GM10266 (cell line): ENCODE results near the gene WFIKKN2.

Source experiments
- DNase-seq: peaks from one replicate; pipeline ENCODE4 v3.0.0; 2012; ENCODE audit errors: extremely low spot score
- TF ChIP-seq, protein P1 (sequence below): IDR thresholded peaks from 2 replicates; pipeline ENCODE4 v1.5.1; 2012; ENCODE audit warnings: mild to moderate bottlenecking, low read depth; ENCODE audit not compliant: control insufficient read depth, insufficient read depth; ENCODE audit errors: missing control alignments

Gene WFIKKN2

DNA sequence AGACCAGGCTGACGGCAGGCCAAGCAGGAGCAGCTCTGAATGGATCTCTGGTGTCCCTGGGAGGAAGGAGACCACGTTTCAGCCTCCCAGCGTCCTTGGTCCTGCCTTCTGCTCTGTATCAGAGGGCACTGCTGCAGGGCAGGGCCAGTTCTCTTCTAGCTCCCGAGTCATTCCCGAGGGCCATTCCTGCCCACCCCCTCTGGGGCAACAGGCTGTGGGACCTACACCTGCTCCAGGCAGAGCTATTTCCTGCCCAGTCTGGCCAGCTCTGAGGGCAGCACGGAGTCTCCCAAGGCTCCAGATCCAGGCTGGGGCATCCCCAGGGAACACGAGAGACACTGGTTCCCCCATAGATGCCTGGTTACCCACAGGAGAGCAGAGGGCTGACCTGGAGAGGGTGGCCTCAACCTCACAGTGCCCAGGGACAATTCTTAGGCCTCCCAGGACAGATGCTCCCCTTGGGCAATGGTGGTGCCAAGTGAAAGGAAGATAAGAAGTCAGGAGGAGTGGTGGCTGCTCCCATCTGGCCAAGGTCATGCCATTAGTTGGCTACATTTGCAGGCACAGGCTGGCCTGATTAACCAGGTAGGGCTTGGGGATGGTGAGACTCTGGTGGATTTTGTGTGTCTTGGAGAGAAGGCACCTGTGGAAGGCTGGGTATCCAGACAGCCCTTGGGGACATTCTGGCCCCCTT, 2.0 kb downstream of the WFIKKN2 start:
- TF ChIP-seq, protein P1, sequence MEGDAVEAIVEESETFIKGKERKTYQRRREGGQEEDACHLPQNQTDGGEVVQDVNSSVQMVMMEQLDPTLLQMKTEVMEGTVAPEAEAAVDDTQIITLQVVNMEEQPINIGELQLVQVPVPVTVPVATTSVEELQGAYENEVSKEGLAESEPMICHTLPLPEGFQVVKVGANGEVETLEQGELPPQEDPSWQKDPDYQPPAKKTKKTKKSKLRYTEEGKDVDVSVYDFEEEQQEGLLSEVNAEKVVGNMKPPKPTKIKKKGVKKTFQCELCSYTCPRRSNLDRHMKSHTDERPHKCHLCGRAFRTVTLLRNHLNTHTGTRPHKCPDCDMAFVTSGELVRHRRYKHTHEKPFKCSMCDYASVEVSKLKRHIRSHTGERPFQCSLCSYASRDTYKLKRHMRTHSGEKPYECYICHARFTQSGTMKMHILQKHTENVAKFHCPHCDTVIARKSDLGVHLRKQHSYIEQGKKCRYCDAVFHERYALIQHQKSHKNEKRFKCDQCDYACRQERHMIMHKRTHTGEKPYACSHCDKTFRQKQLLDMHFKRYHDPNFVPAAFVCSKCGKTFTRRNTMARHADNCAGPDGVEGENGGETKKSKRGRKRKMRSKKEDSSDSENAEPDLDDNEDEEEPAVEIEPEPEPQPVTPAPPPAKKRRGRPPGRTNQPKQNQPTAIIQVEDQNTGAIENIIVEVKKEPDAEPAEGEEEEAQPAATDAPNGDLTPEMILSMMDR = no peak
- no peak for DNase-seq

DNA sequence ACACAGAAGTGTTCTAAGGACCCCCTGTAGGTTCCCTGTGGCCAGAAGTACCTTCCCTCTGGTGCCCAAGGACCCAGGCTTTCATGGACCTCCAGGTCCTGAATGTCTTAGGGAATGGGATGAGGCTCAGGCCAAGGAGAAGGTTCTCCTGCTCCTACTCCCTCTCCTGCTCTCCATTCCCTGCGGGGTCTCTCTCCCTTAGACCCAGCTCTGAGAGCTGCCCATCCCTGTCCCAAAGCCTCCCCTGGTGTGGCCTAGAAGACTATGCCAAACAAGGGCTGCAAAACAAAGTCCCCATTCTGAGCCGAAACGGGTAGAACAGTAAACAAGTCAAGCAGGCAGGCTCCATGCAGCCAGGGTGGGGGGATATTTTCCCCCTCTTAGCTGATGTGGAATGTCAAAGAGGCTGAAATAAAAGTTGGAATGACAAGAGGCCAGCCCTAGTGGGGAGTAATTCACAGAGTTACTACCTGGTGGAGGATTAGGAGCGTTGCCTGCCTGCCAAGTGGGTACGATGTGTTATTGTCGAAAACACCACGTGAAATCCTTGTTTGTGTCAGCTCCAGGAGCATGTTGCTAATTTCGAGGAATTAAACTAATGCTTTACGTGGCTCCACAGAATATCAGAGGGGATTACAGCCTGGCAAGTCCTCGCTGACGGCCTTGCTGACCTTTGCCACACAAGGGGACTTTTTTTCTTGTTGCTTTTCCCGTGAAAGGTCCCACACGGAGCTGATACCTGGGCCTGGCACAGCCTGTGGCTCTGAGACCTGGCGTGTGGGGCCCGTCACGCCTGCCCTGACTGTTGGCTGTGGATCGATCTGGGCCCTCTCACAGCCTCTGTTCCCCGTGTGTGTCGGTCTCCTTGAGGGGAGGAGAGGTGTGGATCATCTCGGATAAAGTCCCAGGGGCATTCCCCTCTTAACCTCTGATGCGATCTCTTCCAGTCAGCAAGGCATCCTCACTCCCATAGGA, 2.9 kb downstream of the WFIKKN2 start:
- TF ChIP-seq, protein P1 = no peak
- DNase-seq = no peak

DNA sequence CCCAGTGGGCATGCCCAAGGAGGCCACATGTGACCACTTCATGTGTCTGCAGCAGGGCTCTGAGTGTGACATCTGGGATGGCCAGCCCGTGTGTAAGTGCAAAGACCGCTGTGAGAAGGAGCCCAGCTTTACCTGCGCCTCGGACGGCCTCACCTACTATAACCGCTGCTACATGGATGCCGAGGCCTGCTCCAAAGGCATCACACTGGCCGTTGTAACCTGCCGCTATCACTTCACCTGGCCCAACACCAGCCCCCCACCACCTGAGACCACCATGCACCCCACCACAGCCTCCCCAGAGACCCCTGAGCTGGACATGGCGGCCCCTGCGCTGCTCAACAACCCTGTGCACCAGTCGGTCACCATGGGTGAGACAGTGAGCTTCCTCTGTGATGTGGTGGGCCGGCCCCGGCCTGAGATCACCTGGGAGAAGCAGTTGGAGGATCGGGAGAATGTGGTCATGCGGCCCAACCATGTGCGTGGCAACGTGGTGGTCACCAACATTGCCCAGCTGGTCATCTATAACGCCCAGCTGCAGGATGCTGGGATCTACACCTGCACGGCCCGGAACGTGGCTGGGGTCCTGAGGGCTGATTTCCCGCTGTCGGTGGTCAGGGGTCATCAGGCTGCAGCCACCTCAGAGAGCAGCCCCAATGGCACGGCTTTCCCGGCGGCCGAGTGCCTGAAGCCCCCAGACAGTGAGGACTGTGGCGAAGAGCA, 4.4 kb downstream of the WFIKKN2 start:
- no peak for DNase-seq
- TF ChIP-seq, protein P1 = no peak

DNA sequence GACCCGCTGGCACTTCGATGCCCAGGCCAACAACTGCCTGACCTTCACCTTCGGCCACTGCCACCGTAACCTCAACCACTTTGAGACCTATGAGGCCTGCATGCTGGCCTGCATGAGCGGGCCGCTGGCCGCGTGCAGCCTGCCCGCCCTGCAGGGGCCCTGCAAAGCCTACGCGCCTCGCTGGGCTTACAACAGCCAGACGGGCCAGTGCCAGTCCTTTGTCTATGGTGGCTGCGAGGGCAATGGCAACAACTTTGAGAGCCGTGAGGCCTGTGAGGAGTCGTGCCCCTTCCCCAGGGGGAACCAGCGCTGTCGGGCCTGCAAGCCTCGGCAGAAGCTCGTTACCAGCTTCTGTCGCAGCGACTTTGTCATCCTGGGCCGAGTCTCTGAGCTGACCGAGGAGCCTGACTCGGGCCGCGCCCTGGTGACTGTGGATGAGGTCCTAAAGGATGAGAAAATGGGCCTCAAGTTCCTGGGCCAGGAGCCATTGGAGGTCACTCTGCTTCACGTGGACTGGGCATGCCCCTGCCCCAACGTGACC, 5.0 kb downstream of the WFIKKN2 start:
- TF ChIP-seq, protein P1 = no peak
- no peak for DNase-seq

DNA sequence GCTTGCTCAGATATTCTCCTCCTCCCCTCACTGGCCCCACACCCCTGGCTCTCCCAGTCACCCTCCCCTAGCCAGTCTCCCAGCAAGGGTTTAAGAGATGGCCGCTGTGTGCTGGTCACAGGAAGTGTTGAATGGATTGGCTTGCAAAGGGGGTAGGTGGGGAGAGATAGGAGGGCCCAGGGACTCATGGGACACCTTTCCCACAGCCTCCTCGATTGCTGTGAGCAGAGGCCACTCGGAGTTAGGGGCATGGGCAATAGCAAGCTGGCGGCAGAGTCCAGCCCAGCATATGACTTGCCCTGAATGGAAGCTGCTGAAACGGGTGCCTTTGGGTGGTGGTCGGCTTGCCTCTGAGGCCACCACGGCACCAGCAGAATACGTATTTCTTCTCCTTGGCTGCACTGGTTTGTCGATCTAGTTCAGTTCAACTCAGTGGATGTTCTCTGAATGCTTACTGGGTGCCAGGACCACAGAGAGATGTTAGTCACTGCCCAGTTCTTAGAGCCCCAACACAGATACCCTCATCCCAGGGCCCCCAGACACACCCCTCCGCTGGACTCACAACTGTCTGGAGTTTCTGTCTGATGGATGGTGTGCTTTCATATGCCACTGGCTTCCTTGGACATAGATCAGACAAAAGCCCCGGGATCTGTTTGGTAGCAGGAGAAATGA, 6.0 kb downstream of the WFIKKN2 start:
- DNase-seq = no peak
- TF ChIP-seq, protein P1 = no peak

DNA sequence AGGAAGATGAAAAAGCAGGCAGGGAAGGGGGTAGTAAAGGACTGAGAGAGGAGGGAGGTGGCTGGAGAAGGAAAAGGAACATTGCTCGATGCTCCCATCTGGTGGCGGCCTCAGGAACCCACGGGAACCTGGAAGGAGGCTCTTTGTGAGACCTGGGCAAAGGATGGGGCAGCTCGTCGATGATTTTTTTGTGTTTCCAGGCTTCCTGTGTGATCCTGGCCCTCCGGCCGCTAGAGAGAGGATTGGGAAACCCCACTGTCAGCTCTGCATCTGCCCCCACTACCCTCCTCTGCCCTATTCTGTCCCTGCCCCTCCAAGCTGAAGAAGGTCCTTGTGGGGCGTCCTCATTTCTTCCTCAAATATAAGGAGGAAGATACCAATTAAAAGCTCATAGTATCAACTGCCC, 6.6 kb downstream of the WFIKKN2 start:
- TF ChIP-seq, protein P1 = peak; percentile 89
- peak; percentile 88 for DNase-seq
